Stomach smooth muscle (tissue), 2 donors: ENCODE data around the gene FIBIN.

ENCODE experiments used
- H3K27ac ChIP-seq: one replicate; pipeline ENCODE4 v1.7.0; 2013; ENCODE audit warnings: mild to moderate bottlenecking, low read length, inconsistent platforms
- H3K27me3 ChIP-seq, 2 donors: one replicate each; pipeline ENCODE4 v1.7.0; 2013; ENCODE audit warnings: low read length in 2 of 2; ENCODE audit not compliant: insufficient read depth in 2 of 2, control insufficient read depth in 1 of 2
- H3K36me3 ChIP-seq, 2 donors: one replicate each; pipeline ENCODE4 v1.7.0; 2013; ENCODE audit warnings: low read length in 2 of 2; ENCODE audit not compliant: control insufficient read depth in 2 of 2, insufficient read depth in 2 of 2
- H3K4me1 ChIP-seq: one replicate; pipeline ENCODE4 v1.7.0; 2013; ENCODE audit warnings: low read length; ENCODE audit not compliant: control insufficient read depth, insufficient read depth
- H3K4me3 ChIP-seq, 2 donors: one replicate each; pipeline ENCODE4 v1.7.0; 2013; ENCODE audit warnings: low read length in 2 of 2
- H3K9ac ChIP-seq, 2 donors: one replicate each; pipeline ENCODE4 v1.7.0; 2013; ENCODE audit warnings: low read length in 2 of 2, mild to moderate bottlenecking in 1 of 2
- H3K9me3 ChIP-seq, 2 donors: one replicate each; pipeline ENCODE4 v1.7.0; 2013; ENCODE audit warnings: low read length in 2 of 2; ENCODE audit not compliant: control insufficient read depth in 2 of 2
- donor health status: healthy.
- donor health status: Pancreatic carcinoma.

The FIBIN gene

DNA sequence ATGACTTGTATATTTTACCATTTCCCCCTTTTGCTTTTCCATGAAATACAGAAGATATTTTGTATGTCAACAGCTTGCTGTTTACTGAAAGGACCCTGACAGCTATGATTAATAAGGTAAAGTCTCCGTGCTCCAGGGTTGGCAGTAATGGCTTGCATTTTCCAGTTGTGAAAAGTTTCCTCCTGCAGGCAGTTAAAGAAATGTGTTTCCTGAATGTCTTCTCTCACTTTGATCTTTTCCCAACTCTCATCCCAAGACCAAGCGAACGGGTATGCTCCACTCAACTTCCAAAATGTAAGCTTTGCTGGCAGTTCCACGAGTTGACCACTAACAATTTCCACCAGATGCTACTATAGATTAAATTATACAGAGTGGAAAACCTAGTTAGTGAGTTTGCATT, 8.9 kb downstream of the FIBIN start:
- Histone ChIP-seq H3K27ac (no peak overlapping the region), H3K36me3 (no peaks in the 10 kb centered on the region)

DNA sequence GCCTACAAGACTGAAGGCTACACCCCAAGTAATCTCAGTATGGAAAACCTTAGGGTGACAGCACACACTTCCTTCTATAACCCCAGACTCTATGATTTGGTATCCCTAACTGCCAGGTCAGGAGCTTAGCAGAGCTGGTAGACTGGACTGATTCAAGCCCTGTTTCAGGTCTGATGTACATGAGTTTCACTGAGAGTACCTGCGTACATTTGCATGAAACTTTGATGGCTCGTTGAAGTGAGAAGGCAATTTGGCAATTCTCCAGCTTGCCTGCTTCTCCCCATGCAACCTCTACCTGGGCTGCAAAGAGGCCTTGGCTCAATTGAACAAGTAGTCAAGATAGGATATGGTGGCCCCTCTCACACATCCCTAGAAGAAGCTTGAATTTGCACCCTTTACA, 10.2 kb downstream of the FIBIN start:
- Histone ChIP-seq H3K4me3 (no peak overlapping the region), H3K36me3 (no peaks in the 10 kb centered on the region), H3K9ac (no peak overlapping the region), H3K9me3 (no peaks in the 10 kb centered on the region), H3K27ac (no peak overlapping the region), H3K4me1 (no peaks in the 10 kb centered on the region), H3K27me3 (no peaks in the 10 kb centered on the region)

More for the DNA sequence above, 8.9 kb downstream of the FIBIN start:
- Histone ChIP-seq H3K27me3 (no peaks in the 10 kb centered on the region), H3K4me1 (no peaks in the 10 kb centered on the region), H3K9me3 (no peaks in the 10 kb centered on the region), H3K4me3 (no peak overlapping the region), H3K9ac (no peak overlapping the region)

DNA sequence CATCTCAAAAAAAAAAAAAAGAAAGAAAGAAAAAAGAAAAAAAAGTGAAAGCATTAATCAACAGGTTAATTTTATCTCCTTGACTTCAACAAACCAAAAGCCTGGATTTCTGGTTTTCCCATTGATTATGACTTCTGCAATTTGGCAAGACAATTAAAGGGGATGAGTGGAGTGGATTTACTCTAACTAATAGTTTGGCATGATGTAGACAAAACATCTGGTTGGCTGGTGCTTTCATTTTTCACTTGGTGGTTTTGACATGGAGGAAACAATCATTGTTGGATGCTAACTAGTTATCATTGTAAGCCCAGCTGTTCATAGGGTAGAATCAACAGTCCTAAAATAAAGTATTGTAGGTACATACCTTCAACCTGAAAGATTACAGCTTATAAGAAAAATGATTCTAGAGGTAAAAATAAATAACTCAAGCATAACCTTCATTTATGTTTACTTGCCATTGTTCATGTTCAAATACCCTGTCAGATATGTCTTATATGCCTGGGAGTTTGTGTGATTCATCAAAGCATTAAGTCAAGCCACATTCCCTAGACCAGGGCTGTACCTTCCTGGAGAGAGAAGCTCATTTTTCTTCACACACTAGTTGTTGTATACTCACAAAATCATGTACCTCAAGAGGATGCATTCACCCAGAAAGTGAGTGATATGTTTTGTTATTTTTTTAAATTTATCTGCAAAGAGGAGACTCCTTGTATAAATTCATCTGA, 15.1 kb downstream of the FIBIN start:
- Histone ChIP-seq H3K36me3 (no peaks in the 10 kb centered on the region), H3K9me3 (no peaks in the 10 kb centered on the region), H3K27ac (no peak overlapping the region), H3K27me3 (no peaks in the 10 kb centered on the region), H3K4me3 (no peak overlapping the region), H3K9ac (no peak overlapping the region), H3K4me1 (peaks cover 16% of the 10 kb centered on the region)

DNA sequence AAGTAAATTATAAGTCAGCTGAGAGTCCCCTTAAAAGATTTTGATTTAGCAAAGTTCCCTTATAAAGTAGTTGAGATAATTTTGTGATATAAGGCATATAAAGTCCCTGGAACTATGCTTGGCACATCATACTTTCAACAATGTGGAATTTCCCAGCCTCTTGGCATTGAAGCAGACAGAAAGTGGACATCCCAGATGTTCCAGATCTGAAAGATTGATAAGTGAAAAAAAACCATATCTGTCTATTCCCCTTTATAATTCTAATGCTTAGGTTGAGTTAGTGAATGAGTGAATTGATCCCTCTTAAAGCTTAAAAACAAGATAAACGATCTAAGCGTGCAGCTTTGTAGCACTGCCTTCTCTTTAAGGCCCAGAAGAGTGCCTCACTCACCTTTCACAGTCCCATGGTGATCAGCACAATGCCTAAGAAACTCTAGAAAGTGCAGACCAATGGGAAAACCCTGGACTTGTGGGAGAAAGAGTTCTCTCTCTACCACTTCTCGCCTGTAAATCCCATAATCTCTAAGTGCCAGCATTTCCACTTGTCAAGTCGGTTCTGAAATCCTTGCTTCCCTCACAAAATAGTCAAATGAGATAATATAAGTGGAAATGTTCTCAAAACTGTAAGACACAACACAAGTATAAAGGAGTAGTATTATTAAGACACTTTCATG, 17.8 kb downstream of the FIBIN start:
- H3K9ac ChIP-seq: peak overlapping the region in 1 of 2 donors; percentile 7
- H3K4me1 ChIP-seq: peaks cover 18% of the 10 kb centered on the region
- no peaks in the 10 kb centered on the region for H3K36me3 ChIP-seq
- no peaks in the 10 kb centered on the region for H3K27me3 ChIP-seq
- H3K4me3 ChIP-seq: peak overlapping the region in 1 of 2 donors; percentile 7
- no peaks in the 10 kb centered on the region for H3K9me3 ChIP-seq
- H3K27ac ChIP-seq: peak overlapping the region; percentile 59

DNA sequence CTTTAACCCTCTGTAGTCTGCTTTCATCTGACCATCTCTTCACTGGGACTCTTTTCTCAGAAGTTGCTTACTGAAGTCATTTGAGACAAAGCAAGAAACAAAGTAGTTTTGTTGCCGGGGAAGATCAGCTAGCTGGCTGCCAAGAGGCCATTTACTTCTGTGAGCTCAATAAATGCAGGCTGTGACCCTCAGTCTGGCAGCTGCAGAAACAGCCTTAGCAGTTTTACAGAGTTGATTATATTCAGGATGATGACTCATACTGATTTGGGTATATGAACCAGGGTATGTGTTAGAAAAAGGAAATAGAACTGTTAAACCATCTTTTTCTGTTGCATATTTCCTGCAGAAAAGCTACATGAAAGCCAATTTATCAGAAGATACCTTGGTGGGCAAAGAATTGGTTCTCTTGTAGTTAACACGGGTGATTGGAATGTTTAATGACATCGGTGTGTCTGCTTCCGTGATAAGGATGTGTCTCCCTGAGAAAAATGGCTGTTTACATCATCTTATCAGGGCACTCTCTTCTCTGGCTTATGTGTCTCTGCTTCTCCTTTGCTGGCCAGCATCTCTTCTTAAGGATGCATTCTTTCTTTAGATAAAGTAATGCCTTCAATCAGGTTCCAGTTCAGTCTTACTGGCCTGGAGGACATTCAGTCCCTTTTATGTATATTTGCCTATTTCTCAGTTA, 18.5 kb downstream of the FIBIN start:
- H3K27me3 ChIP-seq: no peaks in the 10 kb centered on the region
- peak overlapping the region; percentile 59 for H3K27ac ChIP-seq
- H3K4me1 ChIP-seq: peaks cover 18% of the 10 kb centered on the region
- H3K36me3 ChIP-seq: no peaks in the 10 kb centered on the region
- H3K9ac ChIP-seq: no peak overlapping the region
- no peaks in the 10 kb centered on the region for H3K9me3 ChIP-seq
- peak overlapping the region in 1 of 2 donors; percentile 7 for H3K4me3 ChIP-seq

DNA sequence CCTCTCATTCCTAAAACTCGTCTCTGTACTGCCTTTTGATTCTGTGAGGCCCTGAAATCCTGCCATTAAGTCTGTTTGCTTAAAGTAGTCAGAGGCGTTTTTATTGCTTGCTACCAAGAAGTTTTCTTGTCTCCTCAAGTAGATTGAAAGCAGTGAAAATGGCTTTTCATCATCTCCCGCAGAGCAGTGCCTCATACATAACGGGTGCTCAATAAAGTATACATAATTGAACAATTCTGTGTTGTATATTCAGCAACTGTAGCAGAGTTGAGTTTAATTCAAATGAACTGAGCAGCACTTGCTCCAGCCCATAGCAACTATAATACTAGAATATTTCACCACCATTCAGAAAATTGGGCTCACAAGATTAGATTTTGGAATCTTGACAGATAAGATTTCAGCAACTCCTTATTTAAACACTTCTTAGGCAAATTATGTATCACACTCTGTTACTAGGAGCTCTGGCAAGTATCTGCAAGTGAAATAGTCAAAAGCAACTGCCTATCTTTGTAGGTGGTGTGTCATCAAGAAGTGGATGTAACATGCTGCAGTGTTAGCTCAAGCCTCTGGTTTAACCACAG, 20.0 kb downstream of the FIBIN start:
- peak overlapping the region in 1 of 2 donors; percentile 1 for H3K4me3 ChIP-seq
- H3K27me3 ChIP-seq: no peaks in the 10 kb centered on the region
- no peak overlapping the region for H3K9ac ChIP-seq
- no peaks in the 10 kb centered on the region for H3K9me3 ChIP-seq
- H3K36me3 ChIP-seq: no peaks in the 10 kb centered on the region
- peaks cover 18% of the 10 kb centered on the region for H3K4me1 ChIP-seq
- peak overlapping the region; percentile 56 for H3K27ac ChIP-seq

DNA sequence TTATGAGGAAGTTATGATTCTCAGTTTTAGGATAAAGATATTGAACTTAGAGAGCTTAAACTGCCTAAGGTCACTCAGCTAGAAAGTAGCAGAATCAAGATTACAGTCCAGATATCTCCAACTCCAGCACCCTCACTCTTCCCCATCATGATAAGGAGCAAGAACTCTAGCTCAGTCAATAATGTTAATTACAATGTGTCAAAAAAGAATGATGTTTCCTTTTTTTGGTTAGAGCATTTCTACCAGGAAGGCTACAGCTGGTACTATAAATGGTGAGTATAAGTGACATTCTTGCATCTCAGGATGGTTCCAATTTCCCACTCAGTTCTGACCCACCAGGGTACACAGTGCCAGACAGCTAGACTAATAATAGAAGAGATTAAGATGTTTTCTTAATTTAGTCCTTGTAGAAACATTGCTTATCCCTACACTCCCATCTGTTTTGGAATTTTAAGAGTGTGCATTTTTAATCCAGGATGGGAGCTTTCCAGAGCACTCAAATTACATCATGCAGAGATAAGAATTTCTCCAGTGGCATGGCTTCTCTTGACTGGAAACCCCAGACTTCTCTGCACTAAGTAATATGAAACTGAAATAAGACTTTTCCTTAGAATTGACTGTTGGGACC, 25.1 kb downstream of the FIBIN start:
- peaks cover 1% of the 10 kb centered on the region for H3K4me1 ChIP-seq
- no peaks in the 10 kb centered on the region for H3K36me3 ChIP-seq
- H3K27ac ChIP-seq: no peak overlapping the region
- H3K9me3 ChIP-seq: no peaks in the 10 kb centered on the region
- H3K9ac ChIP-seq: no peak overlapping the region
- no peaks in the 10 kb centered on the region for H3K27me3 ChIP-seq
- H3K4me3 ChIP-seq: no peak overlapping the region

DNA sequence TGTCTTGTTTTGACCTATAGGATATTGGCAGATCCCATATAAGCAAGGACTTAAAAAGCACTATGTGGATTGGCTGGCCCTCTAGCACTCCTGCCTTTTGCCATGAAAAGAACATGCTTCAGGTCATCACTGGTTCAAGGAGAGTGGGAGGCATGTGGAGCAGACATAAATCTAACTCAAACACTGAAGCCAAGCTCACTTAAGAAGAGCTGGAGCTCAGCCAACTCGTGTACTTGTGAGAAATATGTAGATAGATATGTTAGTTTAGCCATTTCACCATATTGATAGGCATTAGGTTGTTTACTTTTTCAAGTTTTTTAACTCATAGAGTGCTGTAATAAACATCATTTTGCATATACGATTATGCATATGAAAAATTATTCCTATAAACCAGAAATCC, 26.8 kb downstream of the FIBIN start:
- Histone ChIP-seq H3K9me3 (no peaks in the 10 kb centered on the region), H3K4me3 (no peak overlapping the region)

DNA sequence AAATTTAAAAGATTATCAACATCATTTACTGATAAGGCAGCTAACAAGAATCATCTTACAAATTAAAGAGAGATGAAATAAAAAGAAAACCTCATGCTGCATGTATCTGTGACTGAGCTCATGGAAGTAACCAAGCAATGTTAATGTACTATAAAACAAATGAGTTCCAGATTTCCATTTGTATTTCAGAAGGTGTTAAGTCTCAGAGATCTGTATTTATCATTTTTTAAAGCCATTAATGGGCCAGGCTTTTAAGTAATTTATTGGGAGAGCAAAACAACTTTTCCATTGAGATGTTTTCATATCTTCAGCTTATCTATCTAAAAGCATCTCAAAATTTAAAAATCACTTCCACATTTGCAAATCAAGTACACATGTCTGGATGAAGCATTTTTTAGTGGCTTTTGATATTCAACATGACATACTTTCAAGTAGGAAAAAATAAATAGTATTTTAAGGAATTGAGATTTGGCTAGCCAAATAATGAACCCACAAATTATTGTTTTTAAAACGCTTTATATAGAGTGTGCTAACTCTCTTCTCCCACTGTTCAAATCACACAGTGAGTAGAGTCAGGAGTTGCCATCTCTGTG, 28.8 kb downstream of the FIBIN start:
- Histone ChIP-seq H3K36me3 (no peaks in the 10 kb centered on the region), H3K4me3 (no peak overlapping the region), H3K27me3 (no peaks in the 10 kb centered on the region), H3K27ac (no peak overlapping the region), H3K4me1 (no peaks in the 10 kb centered on the region), H3K9me3 (no peaks in the 10 kb centered on the region), H3K9ac (no peak overlapping the region)

More for the DNA sequence above, 26.8 kb downstream of the FIBIN start:
- no peaks in the 10 kb centered on the region for H3K27me3 ChIP-seq
- no peaks in the 10 kb centered on the region for H3K36me3 ChIP-seq
- no peaks in the 10 kb centered on the region for H3K4me1 ChIP-seq
- no peak overlapping the region for H3K27ac ChIP-seq
- no peak overlapping the region for H3K9ac ChIP-seq

DNA sequence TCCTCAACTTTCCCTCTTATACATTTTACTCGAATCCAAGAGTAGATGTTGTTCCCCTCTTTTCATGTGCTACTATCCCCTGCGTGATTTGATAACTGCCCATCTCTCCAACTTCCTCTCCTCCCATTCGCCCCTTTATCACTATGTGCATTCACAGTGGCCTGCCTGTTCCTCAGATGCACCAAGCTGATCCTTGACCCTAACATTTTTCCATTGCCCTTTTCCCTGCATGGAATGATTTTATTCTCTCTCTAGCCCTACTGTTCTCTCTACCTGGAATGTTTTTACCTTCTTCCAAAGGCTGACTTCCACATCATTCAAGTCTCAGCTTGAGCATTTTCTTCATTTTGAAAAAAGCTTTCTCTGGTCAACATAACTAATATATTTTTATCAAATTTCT, 31.0 kb downstream of the FIBIN start:
- Histone ChIP-seq H3K27ac (no peak overlapping the region), H3K9ac (no peak overlapping the region), H3K4me1 (no peaks in the 10 kb centered on the region), H3K4me3 (no peak overlapping the region), H3K36me3 (no peaks in the 10 kb centered on the region), H3K9me3 (no peaks in the 10 kb centered on the region), H3K27me3 (no peaks in the 10 kb centered on the region)
